Neural progenitor cell (in vitro differentiated cells): ENCODE measurements around the gene SERPINH1. TPM values are rescaled to one million over a fixed set of nuclear protein-coding genes. Genes with fewer than 3 reads are reported as not detected.

Source experiments
- DNase-seq: peaks from one replicate; pipeline ENCODE4 v3.0.0-alpha.2; 2016; ENCODE audit warnings: low spot score
- H2AFZ ChIP-seq: fragments of 200-600 bp; sonication (generic); replicated peaks from 2 replicates; pipeline ENCODE4 v1.6.1; 2016; ENCODE audit warnings: antibody characterized with exemption
- H3F3A ChIP-seq: fragments of 200-600 bp; sonication (generic); 2 replicates; pipeline ENCODE4 v1.6.1; 2016; ENCODE audit warnings: antibody characterized with exemption, low read depth
- H3K27ac ChIP-seq: fragments of 200-600 bp; sonication (generic); 2 replicates; pipeline ENCODE4 v1.5.1; 2016; ENCODE audit warnings: mild to moderate bottlenecking
- H3K27me3 ChIP-seq: fragments of 200-600 bp; sonication (generic); 2 replicates; pipeline ENCODE4 v1.6.1; 2016; ENCODE audit warnings: mild to moderate bottlenecking, moderate library complexity
- H3K36me3 ChIP-seq: fragments of 200-600 bp; sonication (generic); 2 replicates; pipeline ENCODE4 v1.5.1; 2016
- H3K4me1 ChIP-seq: fragments of 200-600 bp; sonication (generic); 2 replicates; pipeline ENCODE4 v1.6.1; 2016; ENCODE audit warnings: mixed run types
- H3K4me2 ChIP-seq: fragments of 200-600 bp; sonication (generic); 2 replicates; pipeline ENCODE4 v1.6.1; 2016
- H3K4me3 ChIP-seq: fragments of 200-600 bp; sonication (generic); 2 replicates; pipeline ENCODE4 v1.5.1; 2016
- H3K79me2 ChIP-seq: fragments of 200-600 bp; sonication (generic); 2 replicates; pipeline ENCODE4 v1.6.1; 2016; ENCODE audit warnings: low read depth
- H3K9ac ChIP-seq: fragments of 200-600 bp; sonication (generic); 2 replicates; pipeline ENCODE4 v1.6.1; 2016
- H3K9me3 ChIP-seq: fragments of 200-600 bp; sonication (generic); 2 replicates; pipeline ENCODE4 v1.5.1; 2016; ENCODE audit warnings: low read depth
- H4K20me1 ChIP-seq: fragments of 200-600 bp; sonication (generic); 2 replicates; pipeline ENCODE4 v1.6.1; 2016; ENCODE audit warnings: low read depth
- H3K27ac Mint-ChIP-seq: 3 replicates; pipeline ENCODE4 v1.8.0; 2021; ENCODE audit warnings: mixed read lengths
- H3K27me3 Mint-ChIP-seq: 2 replicates; pipeline ENCODE4 v1.8.0; 2022; ENCODE audit warnings: low read depth, mild to moderate bottlenecking, inconsistent platforms, moderate library complexity, mixed read lengths; ENCODE audit not compliant: insufficient read depth
- H3K36me3 Mint-ChIP-seq: 3 replicates; pipeline ENCODE4 v1.8.0; 2021; ENCODE audit warnings: mixed read lengths
- H3K4me1 Mint-ChIP-seq: 3 replicates; pipeline ENCODE4 v1.8.0; 2021; ENCODE audit warnings: mixed read lengths
- H3K4me3 Mint-ChIP-seq: 3 replicates; pipeline ENCODE4 v1.8.0; 2021; ENCODE audit warnings: mild to moderate bottlenecking, moderate library complexity, mixed read lengths
- H3K9me3 Mint-ChIP-seq: 3 replicates; pipeline ENCODE4 v1.8.0; 2020; ENCODE audit warnings: mixed read lengths
- CTCF ChIP-seq: fragments of 200-600 bp; sonication (generic); IDR thresholded peaks from 2 replicates; pipeline ENCODE4 v1.5.1; 2017; ENCODE audit warnings: antibody characterized with exemption, mild to moderate bottlenecking
- EZH2 ChIP-seq: fragments of 200-600 bp; sonication (generic); IDR thresholded peaks from 2 replicates; pipeline ENCODE4 v1.6.1; 2017; ENCODE audit warnings: antibody characterized with exemption, mild to moderate bottlenecking, moderate library complexity
- EZH2phosphoT487 ChIP-seq: fragments of 200-600 bp; sonication (generic); IDR thresholded peaks from 2 replicates; pipeline ENCODE4 v1.6.1; 2017; ENCODE audit warnings: antibody characterized with exemption
- total RNA-seq: library from RNA; depleted of rRNA; stranded (reverse); fragments of >200 nt; gene quantifications from 2 replicates; pipeline ENCODE4 v1.2.3, GENCODE V29; 2015; ENCODE audit warnings: low replicate concordance

The SERPINH1 gene
- total RNA-seq, 1 donor from 2014 or later = 219 TPM

GRCh38 chr11:75516140-75516539 is 45.9 kb upstream of the SERPINH1 start:
- peak overlapping the region; percentile 64 for H3K27ac Mint-ChIP-seq

GRCh38 chr11:75516886-75517285 is 45.2 kb upstream of the SERPINH1 start:
- H3K36me3 ChIP-seq = no peaks in the 10 kb centered on the region
- Mint-ChIP-seq H3K4me1 (peaks cover 48% of the 10 kb centered on the region), H3K27me3 (peaks cover 20% of the 10 kb centered on the region), H3K36me3 (peaks cover 2% of the 10 kb centered on the region), H3K4me3 (no peak overlapping the region), H3K27ac (no peak overlapping the region), H3K9me3 (peaks cover 6% of the 10 kb centered on the region)
- H3K9ac ChIP-seq = no peak overlapping the region
- peaks cover 26% of the 10 kb centered on the region for H3F3A ChIP-seq
- H3K27me3 ChIP-seq = no peaks in the 10 kb centered on the region
- H2AFZ ChIP-seq = no peak overlapping the region
- no peak overlapping the region for H3K27ac ChIP-seq
- TF ChIP-seq EZH2 (no peak), CTCF (no peak), EZH2phosphoT487 (no peak)
- H3K9me3 ChIP-seq = no peaks in the 10 kb centered on the region
- DNase-seq = no peak
- no peak overlapping the region for H3K4me3 ChIP-seq
- no peak overlapping the region for H3K4me2 ChIP-seq
- H4K20me1 ChIP-seq = no peaks in the 10 kb centered on the region
- peaks cover 10% of the 10 kb centered on the region for H3K79me2 ChIP-seq
- peaks cover 32% of the 10 kb centered on the region for H3K4me1 ChIP-seq

More at GRCh38 chr11:75516140-75516539, 45.9 kb upstream of the SERPINH1 start:
- Histone ChIP-seq H3F3A (peaks cover 26% of the 10 kb centered on the region), H3K4me3 (no peak overlapping the region), H4K20me1 (no peaks in the 10 kb centered on the region), H3K27ac (no peak overlapping the region), H3K9me3 (no peaks in the 10 kb centered on the region), H2AFZ (no peak overlapping the region), H3K79me2 (peaks cover 3% of the 10 kb centered on the region), H3K9ac (no peak overlapping the region), H3K36me3 (no peaks in the 10 kb centered on the region), H3K4me2 (no peak overlapping the region), H3K27me3 (no peaks in the 10 kb centered on the region), H3K4me1 (peaks cover 34% of the 10 kb centered on the region)
- peaks cover 6% of the 10 kb centered on the region for H3K9me3 Mint-ChIP-seq
- H3K36me3 Mint-ChIP-seq = peaks cover 2% of the 10 kb centered on the region
- peaks cover 16% of the 10 kb centered on the region for H3K27me3 Mint-ChIP-seq
- no peak for DNase-seq
- TF ChIP-seq EZH2phosphoT487 = no peak
- TF ChIP-seq EZH2 = no peak
- no peak overlapping the region for H3K4me3 Mint-ChIP-seq
- peaks cover 48% of the 10 kb centered on the region for H3K4me1 Mint-ChIP-seq

- H3K27me3 ChIP-seq = peaks cover 3% of the 10 kb centered on the region
- peaks cover 31% of the 10 kb centered on the region for H3F3A ChIP-seq
- H3K9ac ChIP-seq = no peak overlapping the region
- peak overlapping the region; percentile 68 for H3K4me2 ChIP-seq
- peak; percentile 45 for DNase-seq
- peaks cover 2% of the 10 kb centered on the region for H3K36me3 Mint-ChIP-seq
- H3K4me3 Mint-ChIP-seq = no peak overlapping the region
- H3K79me2 ChIP-seq = peaks cover 11% of the 10 kb centered on the region
- no peaks in the 10 kb centered on the region for H3K9me3 ChIP-seq
- no peaks in the 10 kb centered on the region for H4K20me1 ChIP-seq
- H3K4me1 ChIP-seq = peaks cover 41% of the 10 kb centered on the region
- no peak overlapping the region for H3K27ac Mint-ChIP-seq
- no peaks in the 10 kb centered on the region for H3K36me3 ChIP-seq
- H3K4me3 ChIP-seq = peak overlapping the region; percentile 12
- no peak overlapping the region for H2AFZ ChIP-seq
- H3K27ac ChIP-seq = peak overlapping the region; percentile 98
- peaks cover 22% of the 10 kb centered on the region for H3K27me3 Mint-ChIP-seq
- peaks cover 6% of the 10 kb centered on the region for H3K9me3 Mint-ChIP-seq
- no peak for TF ChIP-seq CTCF
- TF ChIP-seq EZH2phosphoT487 = no peak
- TF ChIP-seq EZH2 = no peak
- peaks cover 49% of the 10 kb centered on the region for H3K4me1 Mint-ChIP-seq
Observed at GRCh38 chr11:75518204-75518549, 43.9 kb upstream of the SERPINH1 start.

- Mint-ChIP-seq H3K36me3 (peaks cover 2% of the 10 kb centered on the region), H3K4me3 (peak overlapping the region; percentile 52), H3K27me3 (peaks cover 28% of the 10 kb centered on the region), H3K9me3 (peaks cover 6% of the 10 kb centered on the region), H3K27ac (peak overlapping the region; percentile 90), H3K4me1 (peaks cover 58% of the 10 kb centered on the region)
- H3K9ac ChIP-seq = no peak overlapping the region
- peak overlapping the region; percentile 98 for H3K27ac ChIP-seq
- peak overlapping the region; percentile 68 for H3K4me2 ChIP-seq
- H4K20me1 ChIP-seq = no peaks in the 10 kb centered on the region
- peaks cover 12% of the 10 kb centered on the region for H3K79me2 ChIP-seq
- peaks cover 11% of the 10 kb centered on the region for H3K27me3 ChIP-seq
- no peak for TF ChIP-seq EZH2
- no peak for TF ChIP-seq EZH2phosphoT487
- TF ChIP-seq CTCF = no peak
- peak; percentile 74 for DNase-seq
- H3K9me3 ChIP-seq = no peaks in the 10 kb centered on the region
- H2AFZ ChIP-seq = no peak overlapping the region
- H3K36me3 ChIP-seq = no peaks in the 10 kb centered on the region
- H3F3A ChIP-seq = peaks cover 31% of the 10 kb centered on the region
- H3K4me3 ChIP-seq = peak overlapping the region; percentile 12
- peaks cover 42% of the 10 kb centered on the region for H3K4me1 ChIP-seq
Observed at GRCh38 chr11:75518771-75519653, 43.0 kb upstream of the SERPINH1 start.
